Non-pigmented ciliary epithelial cell (primary cell): ENCODE results near the gene RSRC1.
A peak's percentile ranks its signal among the peaks of the same experiment; 100 is the strongest.
"Not testable (repeated sequence)": the region's sequence is repeated elsewhere in the genome, so short reads cannot be mapped to it uniquely, and the experiment has no call there.

ENCODE experiments used
- DNase-seq: peaks from one replicate; pipeline ENCODE4 v3.0.0-alpha.2; 2010; ENCODE audit warnings: low read depth

RSRC1 gene

DNA sequence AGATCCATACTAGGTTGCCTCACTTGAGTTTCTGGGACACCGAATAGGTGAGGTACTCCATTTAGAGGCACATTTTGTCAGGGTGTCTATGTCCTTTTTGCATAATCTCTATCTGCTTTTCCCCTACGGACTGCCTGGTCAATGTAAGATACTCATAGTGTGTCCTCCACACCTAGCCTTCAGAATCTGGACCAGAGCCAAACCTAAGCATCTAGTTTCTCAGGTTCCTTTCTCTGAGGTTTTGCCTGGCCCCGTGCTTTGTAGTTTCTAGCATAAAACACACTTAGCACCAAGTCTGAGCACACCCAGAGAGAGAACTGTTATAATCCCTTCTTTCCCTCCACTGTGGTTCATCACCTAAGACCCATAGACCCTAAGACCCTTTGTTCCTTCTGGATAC is 355.2 kb downstream of the RSRC1 start:
- DNase-seq: no peak

DNA sequence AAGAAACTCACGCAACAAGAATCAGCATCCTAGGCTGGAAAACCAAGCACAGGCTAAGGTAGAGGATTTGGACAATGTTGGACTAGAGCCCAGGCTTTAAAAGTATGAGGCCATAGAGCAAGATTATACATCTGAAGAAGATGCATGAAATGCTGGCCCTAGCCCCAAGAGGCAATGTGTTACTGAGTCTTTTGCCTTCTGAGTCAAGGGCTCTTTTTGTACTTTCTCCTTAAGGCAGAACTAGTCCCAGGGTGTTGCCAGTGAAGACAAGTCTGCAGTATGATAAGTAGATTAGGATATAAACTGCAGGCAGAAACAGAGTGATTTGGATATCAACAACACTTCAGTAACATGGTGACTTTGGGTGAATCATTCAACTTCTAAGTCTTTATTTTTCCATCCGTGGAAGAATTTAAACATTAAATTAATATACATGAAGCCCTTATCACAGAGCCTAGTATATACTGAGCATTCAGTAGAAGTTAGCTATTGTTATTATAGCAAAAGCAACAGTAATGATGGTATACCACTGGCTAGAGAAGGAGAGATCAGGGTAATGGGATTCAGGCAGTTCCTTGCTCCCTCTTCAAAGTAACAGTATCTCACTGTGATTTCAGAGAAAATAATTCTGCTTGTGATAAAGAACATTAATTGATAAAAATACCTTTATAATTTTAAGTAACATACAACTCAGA is 361.2 kb downstream of the RSRC1 start:
- DNase-seq: no peak

DNA sequence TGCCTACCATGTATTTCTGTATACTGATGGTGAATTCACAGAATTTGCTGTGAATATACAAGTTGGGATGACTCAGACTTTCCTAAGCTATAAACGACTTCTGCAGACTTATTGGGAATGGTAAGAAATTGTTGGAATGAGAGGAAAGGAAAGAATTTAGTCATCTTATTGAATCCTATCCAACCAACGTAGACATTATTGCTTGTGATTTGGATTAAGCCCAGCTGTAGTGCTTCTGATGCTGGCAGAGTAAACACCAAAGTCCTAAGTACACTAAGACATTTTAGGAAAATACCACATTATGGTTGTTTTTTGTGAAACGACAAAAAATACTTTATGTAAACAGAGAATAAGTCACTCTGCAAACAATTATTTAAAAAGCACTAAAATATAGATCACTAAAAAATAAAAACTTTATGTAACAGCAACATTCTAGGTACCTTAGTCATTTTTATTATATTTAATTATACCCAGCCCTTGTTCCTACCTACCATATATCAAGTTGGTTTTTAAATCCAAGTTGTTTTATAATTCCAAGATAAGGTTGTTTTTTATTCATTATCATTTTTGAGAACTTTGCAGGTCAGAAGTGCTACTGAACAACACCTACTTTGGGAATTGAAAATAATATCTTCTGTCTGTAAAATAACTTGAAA is 361.9 kb downstream of the RSRC1 start:
- DNase-seq: peak; percentile 75

DNA sequence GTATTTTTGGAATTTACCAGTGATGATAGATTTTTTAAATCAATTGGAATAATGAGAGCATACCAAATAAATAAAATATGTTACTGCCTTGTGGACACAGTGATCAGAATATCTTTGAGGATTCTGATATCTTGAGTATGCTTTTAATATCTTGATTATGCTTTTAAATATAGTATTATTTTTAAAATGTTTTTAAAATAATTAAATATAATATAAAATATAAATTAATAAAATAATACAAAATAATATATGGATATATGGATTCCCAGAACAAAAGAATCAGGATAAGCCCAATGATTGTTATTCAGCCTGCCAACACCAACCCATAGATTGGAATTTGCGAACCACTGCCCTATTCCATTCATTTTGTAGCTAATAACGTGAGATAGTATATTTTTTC is 369.2 kb downstream of the RSRC1 start:
- DNase-seq: no peak

DNA sequence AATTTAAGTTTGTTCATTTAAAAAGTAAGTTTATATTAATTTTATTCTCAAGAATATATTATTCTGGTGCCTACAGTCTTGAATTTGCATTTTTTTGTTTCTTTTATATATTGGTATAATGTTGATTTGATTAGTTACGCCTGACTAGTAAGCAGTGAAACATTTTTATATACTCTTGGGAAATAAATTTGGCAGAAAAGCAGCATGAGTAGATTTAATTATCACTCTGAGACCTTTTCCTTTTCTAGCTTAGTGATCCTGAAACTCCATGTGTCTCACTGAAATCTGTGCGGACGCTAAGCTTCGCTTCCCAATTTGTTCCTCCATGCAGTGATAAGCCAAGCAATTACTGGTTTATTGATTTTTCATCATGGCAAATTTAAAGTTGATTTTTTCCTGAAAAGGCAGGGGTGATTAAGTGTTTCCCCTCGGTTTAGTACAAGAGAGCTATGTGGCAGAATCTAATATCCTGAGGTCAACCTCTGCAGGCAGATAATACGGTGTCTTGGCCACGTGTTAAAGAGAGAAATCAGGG is 373.9 kb downstream of the RSRC1 start:
- no peak for DNase-seq

DNA sequence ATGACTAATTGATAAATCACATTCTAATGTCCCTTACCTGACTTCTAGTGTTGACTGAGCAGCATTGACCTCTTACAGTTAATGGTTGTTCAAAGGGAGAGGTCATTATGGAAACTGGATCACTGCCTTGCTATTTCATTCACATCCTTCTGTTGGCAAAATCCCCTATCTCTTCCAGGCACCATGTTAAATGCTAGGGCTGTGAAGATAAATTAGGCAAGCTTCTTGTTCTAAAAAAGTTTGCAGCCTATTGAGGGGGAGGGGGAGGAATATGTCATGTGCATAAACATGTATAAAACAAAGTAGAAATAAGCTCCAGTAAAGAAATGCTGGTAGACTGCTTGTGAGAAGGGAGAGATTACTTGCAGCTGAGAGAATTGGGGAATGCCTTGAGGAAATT is 376.3 kb downstream of the RSRC1 start:
- no peak for DNase-seq

DNA sequence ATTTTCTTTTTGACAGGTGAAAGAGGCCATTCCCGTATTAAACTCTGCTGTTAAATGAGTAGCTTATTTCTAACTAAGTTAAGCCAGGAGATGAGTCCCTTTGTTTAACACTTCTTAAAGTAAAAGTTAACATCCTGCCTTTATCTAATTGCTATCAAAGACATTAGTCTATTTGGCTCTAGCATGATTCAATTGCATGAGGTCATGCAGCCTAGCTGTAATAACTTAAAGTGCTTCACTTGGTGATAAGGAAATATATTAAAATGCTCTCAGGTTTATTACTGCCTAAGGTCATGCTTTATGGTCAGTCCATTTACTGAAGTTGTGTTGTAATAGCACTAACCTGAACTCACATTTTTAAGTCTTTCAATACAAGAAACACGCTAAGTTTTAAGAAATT is 378.8 kb downstream of the RSRC1 start:
- DNase-seq: no peak

DNA sequence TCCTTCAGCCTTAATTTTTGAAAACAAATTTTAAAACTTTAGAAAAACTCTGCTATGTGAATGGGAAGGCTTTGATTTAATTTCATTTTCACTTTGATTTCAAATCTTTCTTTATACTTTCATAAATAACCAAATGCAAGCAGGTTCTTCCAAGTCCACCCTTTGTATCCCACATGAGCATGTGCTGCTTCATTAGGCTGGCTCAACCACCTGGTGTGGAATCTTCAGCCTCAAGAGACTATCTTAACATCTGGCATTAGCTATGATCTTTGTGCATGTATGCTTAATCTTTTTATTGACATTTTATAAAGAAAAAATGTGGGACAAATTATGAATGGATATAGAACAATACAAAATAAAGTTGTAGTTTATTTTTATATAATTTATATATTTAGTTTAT is 379.3 kb downstream of the RSRC1 start:
- DNase-seq: no peak

DNA sequence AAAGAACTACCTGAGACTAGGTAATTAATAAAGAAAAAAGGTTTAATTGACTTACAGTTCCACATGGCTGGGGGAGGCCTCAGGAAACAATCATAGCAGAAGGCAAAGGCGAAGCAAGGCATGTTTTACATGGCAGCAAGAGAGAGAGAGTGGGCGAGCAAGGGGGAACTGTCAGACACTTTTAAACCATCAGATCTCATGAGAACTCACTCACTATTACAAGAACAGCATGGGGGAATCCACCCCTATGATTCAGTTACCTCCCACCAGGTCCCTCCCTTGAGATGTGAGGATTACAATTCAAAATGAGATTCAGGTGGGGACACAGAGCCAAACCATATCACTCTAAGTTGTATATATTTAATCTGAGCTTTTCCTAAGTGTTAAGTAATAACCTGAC is 382.1 kb downstream of the RSRC1 start:
- no peak for DNase-seq

DNA sequence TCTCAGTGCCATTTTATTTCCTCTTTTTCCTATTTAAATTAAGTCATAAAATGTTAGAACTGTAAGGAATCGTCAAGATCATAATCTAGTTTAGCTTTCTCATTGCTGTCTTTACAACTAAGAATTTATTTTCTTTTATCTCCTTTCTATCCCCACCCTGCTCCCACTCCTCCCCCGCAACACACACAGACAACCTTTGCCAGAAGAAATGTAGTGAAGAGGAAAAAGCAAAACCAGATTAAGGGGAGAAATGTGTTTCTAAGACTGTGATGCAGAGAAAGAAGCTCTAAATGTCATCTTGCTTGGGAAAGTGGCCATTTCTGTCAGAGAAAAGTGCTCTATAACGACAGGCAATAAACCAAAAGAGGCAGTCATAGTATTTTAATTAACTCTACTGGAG is 382.8 kb downstream of the RSRC1 start:
- DNase-seq: no peak

DNA sequence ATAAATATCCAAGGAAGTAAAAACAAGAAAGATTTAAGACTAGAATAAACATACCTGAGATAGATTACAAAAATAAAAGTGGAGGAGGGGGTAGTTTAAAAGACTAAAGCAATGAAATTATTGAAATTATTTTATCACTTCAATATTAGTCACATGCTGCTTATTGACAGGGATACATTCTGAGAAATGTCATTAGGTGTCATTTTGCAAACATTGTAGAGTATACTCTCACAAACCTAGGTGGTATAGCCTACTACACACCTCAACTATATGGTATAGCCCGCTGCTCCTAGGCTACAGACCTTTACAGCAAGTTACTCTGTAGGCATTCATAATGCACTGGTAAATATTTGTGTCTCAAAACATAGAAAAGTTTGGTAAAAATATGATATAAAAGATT is 384.0 kb downstream of the RSRC1 start:
- DNase-seq: no peak

DNA sequence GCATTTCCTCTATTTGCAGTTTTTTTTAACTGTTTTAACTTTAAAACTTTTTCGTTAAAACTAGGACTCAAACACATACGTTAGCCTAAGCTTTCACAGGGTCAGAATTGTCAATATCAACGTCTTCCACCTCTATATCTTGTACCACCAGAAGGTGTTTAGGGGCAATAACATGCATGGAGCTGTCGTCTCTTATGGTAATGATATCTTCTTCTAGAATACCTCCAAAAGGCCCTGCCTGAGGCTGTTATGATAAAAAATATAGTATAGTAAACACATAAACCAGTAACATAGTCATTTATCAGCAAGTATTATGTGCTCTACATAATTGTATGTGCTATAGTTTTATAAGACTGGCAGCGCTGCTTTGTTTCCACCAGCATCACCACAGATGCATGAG is 384.8 kb downstream of the RSRC1 start:
- DNase-seq: no peak

DNA sequence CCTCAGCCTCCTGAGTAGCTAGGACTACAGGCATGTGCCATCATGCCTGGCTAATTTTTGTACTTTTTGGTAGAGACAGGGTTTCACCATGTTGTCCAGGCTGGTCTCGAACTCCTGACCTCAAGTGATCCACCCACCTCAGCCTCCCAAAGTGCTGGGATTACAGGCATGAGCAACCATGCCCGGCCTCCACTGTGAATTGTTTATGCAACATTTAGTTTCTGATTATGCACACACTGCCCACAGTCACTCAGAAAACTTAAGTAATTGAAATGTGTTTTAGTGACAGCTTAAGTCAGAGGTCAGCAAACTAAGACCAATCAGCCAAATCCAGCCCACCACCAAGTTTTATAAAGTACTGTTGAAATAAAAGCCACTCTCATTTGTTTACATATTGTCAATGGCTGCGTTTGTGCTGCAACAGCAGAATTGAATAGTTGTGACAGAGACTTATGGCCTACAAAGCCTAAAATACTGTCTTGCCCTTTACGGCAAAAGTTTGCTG is 385.6 kb downstream of the RSRC1 start:
- DNase-seq: not testable (repeated sequence)

DNA sequence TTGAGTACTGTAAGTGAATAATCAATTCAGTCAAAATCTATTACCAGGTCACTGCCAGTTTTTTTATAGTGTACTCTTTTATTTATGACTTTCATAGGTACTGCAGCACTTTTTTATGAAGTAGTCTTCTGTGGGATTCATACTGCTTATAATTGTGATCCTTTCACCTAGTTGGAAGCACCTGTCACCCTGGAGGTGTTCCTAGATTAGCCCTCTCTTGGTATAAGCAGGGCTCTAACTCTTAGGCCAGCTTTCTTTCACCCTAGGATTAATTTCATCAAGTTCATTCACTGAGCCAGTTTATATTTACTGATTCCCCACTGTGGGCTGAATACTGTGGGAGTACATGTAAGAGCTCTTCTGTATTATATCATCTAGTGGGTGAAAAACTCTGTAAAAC is 395.2 kb downstream of the RSRC1 start:
- no peak for DNase-seq

DNA sequence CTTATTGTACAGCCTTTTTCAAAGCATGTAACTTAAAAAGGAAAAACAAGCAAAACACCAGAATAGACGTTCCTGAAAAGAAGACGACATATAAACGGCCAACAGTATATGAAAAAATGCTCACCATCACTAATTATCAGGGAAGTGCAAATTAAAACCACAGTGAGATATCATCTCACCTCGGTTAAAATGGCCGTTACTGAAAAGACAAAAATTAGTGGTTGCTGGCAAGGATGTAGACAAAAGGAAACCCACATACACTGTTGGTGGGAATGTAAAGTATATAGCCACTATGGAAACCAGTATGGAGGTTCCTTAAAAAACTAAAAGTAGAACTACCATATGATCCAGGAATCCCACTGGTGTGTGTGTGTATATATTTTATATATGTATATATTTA is 396.6 kb downstream of the RSRC1 start:
- DNase-seq: no peak

DNA sequence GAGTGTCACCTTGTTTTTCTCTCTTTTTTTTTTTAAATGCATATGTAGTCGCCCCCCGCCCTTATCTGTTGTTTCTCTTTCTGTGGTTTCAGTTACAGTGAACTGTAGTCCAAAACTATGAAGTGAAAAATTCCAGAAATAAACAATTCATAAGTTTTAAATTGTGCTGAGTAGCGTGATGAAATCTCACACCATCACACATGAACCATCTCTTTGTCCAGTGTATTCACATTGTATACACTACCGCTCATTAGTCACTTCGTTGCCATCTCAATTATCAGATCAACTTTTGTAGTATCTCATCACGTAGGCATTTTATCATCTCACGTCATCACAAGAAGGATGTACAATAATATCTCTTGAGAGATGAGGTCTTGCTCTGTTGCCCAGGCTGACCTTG is 398.6 kb downstream of the RSRC1 start:
- peak; percentile 49 for DNase-seq

DNA sequence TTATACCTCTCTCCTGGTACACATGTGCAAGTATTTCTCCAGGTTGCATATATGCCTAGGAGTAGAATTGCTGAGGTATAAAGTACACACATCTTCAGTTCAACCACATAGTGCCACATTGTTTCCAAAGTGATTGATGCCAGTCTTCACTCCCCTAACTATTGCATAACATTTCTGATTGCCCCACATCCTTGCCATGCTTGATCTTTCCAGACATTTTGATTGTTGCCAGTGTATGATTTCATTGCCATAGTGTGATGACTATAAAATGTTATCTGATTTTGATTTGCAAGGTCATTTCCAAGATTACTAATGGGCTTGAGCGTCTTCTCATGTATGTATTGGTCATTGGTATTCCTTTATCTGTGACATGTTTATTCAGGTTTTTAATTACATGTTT is 400.0 kb downstream of the RSRC1 start:
- DNase-seq: no peak

DNA sequence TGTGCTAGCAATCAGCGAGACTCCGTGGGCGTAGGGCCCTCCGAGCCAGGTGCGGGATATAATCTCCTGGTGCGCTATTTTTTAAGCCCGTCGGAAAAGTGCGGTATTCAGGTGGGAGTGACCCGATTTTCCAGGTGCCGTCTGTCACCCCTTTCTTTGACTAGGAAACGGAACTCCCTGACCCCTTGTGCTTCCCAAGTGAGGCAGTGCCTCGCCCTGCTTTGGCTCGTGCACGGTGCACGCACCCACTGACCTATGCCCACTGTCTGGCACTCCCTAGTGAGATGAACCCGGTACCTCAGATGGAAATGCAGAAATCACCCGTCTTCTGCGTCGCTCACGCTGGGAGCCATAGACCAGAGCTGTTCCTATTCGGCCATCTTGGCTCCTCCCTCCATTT is 406.8 kb downstream of the RSRC1 start:
- not testable (repeated sequence) for DNase-seq

DNA sequence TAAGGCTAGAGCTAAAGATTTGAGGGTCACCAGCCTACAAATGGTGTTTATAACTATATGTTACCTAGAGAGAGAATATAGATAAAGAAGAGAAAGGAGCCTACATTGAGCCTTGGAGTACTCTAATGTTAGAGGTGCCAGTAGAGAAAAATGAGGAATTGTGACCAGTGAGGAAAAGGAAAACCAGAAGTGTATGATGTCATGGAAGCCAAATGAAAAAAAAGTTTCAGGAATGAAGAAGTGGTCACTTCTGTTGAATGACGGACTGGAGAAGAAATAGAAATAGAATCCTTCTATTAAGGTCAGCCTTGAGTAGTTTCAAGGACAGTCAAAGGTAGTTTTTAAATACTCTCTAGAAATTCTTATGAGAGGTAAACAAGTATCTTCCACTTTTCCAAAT is 409.9 kb downstream of the RSRC1 start:
- no peak for DNase-seq

DNA sequence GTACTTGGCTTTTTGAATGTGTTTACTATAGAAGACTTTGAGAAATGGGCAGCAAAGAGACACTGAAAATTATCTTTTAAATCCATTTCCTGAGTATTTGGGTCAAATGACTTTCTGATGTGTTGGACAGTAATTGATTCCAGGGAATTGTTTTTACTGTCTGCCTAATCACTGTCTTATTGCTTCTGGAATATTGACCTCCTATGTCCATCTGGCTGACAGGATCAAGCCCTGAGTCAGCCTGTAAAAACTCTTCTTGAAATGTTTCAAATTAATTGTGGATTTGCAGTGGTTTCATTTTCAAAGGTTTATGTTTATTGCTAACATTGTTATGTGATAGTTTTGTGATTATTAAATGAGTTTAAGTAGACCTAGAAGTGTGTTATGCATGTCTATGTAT is 410.5 kb downstream of the RSRC1 start:
- no peak for DNase-seq

DNA sequence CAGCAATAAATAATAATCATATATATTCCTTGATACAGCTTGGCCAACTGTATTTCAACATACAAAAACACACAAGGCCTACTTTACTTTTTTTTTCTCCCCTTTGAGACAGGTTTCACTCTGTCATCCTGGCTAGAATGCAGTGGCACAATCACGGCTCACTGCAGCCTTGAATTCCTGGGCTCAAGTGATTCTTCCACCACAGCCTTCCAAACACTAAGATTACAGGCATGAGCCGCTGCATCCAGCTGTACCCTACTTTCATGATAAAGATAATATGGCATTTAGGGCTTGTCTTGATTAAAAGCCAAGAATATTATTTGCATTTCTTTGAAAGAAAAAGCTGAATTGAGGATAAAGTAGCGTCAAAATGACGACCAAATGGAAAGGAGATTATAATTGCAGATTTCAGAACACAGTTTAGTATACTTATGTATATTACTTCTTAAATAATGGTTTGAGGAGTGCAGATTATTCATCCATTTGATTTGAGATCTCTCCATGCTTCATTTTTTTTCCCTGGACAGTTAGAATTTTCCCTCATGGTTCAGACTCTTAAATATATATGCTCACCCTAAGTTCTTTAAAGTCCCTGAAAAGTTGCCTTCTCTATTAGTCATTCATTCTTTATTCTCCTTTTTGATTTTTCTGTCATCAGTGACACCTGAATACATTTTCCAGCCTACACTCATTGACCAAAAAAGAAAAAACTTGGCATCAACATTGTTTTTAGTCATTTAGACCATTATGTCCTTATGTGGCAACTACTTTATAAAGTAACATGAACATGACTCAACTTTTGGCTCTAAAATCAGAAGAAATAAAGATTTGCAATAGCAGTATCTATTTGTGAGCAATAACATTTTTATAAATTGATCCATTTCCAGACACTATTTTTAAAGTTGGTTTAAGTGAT is 412.6 kb downstream of the RSRC1 start:
- DNase-seq: no peak

DNA sequence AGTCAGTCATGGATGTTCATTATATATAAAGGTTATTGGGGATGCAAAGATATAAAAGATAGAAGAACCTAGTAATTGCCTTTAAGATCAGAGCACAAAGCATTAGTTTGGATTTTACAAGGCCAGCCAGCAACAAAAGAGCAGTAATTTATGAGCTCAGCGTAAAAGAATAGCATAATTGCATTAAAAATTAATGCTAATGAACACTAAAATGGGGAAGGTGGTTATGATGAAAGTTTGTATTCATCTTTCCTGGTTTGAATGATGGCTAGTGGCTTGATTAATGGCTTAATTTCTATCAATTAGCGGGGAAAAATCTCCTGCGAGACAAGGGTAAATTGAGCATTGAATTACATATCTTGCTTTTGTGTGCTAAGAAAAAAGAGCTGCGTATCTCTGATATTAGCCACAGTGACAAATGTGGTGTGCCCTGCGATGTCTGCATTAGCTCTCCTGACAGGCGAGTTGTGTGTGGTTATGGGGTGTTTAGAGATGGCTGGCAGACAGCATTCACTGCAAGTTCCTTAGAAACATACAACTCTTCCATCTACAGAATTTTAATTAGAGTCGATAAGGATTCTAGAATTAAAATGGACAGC is 418.3 kb downstream of the RSRC1 start:
- no peak for DNase-seq
